GM18520 (cell line): Measurements from ENCODE around the gene SPARCL1.
A peak's percentile ranks its signal among the peaks of the same experiment; 100 is the strongest.

Source experiments
- ATAC-seq: cut with Tn5 transposase; IDR thresholded peaks from one replicate; pipeline ENCODE4 v1.9.1; 2021; ENCODE audit not compliant: unreplicated experiment

The SPARCL1 gene

DNA sequence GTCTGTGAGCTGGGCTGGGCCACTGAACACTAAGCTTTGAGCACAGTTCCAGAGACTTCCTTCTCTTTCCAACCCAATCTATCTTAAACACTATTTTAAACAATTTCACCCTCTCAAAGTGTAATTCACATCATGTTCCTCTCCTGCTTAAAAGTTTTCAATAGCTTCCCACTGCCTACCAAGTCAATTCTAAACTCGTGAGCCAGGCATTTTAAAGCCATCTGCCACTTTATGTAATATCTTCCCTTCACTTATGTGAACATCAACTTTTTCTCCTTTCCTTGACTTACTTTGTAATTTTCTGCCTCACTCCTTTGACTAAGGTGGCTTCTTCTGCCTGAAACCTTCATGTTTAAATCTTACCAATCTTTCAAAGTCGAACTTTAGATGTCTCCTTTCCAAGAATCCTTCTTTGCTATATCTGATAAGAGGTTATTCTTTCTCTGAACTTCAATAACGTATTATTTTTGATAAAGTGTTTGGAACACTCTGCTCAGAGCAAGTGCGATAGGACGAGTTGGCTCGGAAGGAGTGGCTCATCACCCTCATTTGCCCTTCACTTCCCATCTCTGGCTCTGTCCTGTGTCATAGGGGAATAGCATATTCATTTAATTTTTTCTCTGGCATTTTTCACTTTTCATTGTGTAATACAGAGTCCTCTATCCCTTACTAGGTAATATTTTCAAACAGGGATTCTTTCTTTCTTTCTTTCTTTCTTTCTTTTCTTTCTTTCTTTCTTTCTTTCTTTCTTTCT lies 13.0 kb upstream of the SPARCL1 start:
- ATAC-seq, result no peak

DNA sequence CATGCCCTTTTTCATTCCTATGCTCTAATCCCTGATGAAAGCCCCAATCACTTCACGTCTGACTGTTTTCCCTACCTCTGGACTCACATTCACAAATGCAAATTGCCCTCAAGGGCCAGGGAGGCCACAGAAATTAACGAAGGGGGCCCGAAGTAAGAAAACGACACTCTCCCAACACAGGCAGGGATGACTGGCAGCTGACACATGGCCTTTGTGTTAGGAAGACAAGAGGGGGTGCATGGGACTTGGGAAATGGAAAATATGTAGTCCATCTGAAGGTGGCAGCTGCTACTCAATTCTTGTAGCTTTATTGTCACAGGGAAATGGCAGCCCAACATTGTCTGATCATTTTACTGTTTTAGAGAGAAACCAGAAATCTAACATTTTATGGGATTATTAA lies 12.3 kb upstream of the SPARCL1 start:
- ATAC-seq, result no peak

DNA sequence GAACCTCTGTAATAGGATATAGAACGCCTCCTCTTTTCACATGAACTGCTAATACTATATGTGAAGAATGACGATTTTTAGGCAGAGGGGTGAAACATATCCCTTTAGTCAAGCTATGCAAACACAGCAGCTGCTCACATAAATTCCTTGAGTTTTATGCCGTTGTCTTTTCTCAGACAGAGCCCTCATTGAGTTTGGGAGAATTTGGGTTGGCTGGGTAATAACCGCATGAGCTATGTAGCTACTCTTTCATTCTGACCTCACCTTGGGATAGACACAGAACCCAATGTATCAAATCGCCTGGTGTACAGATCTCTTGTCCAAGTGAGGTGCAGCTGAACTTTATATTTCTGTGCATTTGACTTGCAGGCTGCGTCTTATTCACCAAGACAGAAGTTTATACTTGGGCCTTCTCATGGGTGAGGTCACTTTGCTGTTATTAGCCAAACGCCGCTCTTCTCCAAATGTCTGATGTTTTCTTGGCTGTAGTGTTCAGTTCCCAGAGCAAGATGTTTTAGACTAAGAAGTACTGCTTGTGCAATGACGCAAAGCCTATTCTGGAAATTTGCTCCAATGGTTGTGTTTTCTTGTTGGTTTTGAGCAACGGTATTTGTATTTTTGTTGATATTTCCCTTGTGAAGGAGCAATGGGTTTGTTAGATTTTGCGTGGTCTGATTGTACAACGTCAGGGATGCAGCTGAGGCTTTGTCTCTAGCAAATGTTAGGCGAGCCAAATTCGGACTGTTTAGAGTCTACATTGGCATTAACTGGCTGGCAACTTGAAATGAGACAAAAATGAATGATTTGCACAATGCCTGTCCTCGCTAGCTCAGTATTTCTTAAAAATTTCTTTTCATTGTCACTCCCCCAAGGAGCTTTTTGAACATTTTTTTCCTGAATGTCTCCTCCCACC lies 11.2 kb upstream of the SPARCL1 start:
- ATAC-seq, result no peak

DNA sequence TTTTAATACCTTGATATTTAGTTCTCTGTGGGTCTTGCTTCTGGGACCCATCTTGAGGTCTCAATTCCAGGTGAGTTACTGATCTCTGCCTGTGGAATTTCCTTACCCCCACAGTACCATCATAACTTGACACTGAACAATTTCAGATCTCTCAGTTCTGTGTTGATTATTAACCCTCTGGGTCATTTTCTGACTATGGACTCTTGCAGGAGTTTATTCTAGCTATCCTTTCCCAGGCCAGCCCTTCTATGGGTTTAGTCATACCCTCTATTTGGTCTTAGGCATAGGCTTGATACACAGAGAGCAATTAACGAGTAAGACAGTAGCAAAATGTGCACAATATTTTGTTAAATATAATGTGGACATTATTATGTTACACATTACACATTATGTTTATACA lies 3.7 kb upstream of the SPARCL1 start:
- ATAC-seq, result no peak

DNA sequence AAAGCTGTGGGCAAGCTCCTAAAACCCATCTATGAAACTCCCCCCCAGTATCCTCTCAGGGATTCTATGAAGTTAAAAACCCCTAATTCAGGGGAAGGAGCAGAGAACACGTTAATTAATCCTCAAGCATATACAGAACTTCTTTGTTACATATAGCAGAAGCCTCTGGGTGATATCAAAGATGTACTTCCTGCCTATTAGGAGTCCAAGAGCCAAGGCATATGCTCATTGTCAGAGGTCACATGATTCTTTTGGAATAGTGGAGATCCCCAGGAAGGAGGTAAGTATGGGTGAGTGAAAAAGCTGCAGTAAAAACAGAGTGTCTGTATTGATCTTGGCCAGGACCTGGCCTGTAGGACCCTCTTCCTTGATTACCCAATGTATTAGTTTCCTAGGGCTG lies 2.9 kb upstream of the SPARCL1 start:
- ATAC-seq, result no peak

DNA sequence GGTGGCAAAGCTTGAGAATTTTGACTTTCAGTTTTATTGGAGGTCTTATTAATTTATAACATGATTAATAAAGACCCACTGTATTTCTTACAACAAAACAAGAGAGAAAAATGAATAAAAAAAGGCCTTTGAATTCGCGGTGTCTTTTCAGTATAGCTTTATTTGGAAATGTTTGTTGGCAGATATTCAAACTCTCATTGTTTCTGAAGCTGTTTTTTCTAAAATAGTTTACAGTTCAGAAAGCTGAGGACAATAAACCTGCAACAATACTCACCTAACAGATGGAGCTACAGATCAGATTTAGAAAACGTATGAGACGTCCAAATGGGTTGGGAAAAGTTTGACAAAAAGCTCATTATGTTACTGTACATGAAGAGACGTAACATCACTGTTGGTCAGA lies 2.4 kb upstream of the SPARCL1 start:
- no peak for ATAC-seq

DNA sequence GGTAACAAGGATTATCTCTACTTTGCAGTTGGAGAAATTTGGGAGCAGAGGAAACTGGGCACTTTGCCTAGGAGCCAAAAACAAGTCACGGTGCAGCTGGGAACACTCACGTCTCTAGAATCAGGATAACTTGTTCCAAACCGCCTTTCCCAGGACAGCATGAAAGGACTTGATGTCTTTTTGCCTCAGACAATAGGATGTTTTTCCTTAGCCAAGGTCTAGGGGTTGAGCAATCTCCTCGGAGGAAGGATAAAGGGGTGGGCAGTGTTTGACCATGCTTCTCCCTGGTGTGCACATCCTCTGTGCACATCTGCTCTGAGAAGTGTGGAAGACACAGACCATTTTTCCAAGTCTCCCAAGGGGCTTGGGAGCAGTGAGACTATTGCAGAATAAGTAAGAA lies 1.7 kb upstream of the SPARCL1 start:
- ATAC-seq, result no peak

DNA sequence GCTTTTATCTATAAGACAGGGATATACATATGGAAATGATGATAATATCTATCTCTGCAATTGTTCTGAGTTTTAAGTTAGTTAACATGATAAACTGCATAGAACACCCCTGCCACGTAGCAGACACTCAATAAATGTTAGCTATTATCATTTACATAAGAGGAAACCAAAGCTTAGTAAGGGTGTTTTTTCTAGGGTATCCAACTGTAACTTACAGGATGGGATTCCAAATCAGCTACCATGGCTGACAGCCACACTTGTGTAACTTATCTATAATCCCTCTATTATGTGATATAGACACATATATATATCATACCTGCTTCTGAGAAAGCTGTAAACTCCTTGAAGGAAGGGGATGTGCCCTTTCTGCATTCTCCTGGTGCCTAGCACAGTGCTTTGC lies 1.1 kb upstream of the SPARCL1 start:
- no peak for ATAC-seq

DNA sequence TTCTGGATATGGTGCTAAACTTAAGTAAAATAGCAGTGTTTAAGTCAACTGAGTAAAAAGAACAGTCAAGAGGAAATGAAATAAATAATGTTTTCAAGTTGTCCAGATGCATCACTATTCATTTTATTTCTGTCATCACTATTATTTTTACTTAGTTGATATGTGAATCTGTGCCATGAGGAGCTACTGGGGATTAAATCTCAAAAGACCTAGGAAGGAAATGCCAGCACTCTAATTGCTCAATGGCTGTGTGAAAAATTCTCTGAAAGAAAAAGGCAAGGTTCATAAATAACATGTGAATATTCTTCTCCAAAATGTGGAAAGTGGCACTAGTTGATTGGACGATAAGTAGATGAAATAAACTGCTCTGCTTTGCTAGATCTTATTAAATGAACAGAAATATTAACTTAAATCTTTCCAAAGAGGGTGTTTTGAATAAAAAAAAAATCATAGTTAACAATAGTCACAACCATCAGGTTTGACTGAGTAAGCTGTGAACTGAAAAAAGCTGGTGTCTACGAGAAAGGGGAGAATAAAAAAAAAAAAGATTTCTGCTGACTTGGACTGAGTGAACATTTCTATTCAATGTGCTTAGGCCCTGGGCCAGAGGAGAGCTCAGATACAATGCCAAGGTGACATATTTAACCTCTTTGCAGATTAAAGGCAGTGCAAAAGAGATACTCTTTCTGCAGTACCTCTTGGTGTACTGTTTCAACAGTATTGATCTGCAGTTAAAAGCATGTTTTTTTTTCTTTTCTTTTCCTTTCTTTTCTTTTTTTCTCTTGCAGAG lies 1.6 kb downstream of the SPARCL1 start:
- ATAC-seq, result no peak

DNA sequence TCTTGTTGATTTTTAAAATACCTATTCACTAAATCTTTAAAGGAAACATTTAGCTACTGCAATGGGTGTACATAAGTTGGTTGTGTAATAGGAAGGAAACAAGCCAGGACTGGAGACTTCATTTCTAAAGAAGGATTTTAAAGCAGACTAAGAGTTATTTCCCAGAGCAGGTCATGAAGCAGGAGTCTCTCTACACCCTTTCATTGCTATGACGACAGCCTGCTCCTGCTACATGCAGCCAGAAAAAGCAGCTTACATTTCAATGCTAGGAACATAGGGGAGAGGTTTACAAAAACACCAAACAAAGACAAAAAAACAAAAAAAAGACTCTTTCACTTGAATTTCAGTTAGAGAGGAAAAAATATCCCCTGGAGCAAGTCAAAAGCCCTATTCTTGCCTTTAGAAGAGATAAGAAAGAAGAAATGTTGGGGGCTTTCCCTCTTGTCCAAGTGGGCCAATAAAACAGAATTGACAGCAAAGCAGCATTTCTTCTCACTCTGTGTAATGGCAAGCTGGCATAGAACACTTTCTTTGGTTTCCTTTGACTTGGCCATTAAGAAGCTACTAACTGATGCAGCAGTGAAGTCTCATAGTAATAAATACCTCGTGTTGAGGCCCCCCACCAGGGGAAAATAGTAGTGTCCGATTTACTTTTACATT lies 3.4 kb downstream of the SPARCL1 start:
- ATAC-seq, result no peak

DNA sequence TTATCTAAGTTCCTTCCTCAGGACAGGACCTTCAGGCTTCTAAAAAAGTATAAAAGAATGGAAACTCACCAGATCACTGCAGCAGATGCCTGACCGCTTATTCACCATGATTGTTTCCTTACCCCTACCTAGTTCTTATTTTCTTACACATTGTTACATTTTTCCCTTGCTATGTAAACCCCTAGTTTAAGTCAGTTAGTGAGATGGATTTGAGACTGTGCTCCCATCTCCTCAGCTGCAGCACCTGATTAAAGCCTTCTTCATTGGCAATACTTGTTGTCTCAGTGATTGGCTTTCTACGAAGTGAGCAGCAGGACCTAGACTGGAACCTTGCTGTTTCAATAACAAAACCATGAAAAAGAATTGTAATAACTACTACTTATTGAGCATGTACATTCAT lies 4.7 kb downstream of the SPARCL1 start:
- no peak for ATAC-seq

DNA sequence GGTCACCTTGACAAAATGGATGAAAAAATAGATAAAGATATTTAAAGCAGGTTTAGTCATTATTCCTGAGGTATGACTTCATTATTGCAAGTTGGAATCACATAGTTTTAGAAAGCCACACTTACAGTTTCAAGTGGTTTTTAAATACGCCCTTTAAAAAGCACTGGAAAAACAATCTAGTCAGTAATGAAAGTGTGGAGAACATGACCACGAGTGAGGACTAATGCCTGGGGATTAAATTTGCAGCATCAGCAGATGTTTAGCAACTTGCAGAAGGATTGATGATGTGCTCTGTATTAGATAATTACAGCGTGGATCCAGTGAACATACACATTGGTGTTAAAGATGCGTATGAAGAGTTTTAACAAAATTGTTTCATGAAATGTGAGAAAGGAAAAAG lies 5.9 kb downstream of the SPARCL1 start:
- no peak for ATAC-seq

DNA sequence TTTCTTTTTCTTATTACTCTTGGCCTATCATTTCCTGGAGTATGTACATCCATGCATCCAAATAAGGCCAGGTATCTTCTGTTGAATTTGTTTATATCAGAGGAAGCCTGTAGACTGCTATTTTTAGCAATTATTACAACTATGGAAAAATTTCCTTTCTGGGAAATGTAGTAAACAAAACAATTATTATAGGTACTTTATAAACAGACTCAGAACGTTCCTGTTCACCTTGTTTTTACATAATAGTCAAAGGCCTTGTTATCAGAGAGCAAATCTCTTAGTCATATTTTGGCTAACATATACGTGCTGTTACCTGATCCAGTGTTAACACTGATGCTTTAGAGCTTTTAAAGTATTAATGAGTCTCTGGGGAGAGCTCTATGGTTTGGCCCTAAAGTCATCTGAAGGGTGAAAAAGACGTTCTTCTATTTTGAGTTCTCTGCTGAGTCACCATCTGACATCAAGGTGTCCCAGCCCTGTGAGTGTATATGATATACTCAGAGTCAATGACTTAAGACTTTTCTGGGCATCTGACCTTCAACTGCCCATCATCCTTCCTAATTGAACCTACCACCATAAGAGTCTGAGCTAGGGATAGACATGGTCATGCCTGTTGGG lies 7.3 kb downstream of the SPARCL1 start:
- peak; percentile 88 for ATAC-seq

DNA sequence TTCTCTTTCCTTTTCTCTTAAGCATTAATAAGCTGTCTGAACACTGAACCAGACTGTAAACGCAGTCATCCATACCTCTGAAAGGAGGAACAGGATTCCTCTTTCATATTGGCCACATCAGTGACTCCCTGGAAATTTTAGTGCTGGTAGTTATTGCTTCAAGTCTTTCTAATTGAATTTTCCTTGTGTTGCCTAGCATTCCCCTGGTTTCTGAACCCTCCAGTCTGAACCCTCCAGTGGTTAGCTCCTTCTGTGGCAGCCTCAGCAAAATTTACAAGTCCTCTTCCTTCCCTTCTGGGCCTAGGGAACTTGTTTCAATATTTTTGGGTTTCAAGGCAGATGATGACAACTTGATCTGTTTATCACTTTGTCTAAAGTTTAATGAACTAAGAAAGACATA lies 7.9 kb downstream of the SPARCL1 start:
- ATAC-seq, result no peak

DNA sequence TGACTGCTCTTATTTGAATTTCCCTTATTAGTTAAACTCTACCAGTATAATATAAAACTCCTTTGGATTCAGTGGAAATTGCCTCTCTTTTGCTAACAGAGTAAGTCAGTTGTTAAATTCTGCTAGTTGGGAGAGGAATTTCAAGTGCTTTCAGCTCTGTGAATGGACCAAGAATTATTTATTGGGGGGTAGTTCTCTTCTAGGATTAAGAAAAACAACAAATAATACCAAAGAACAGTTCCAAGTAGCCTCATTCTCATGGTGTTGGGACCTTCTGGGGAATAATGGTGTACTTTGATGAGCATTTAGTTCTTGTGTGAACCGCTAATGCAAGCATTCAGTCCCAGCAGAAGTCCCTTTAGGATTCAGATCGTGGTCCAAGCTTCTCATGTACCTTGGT lies 11.6 kb downstream of the SPARCL1 start:
- no peak for ATAC-seq

DNA sequence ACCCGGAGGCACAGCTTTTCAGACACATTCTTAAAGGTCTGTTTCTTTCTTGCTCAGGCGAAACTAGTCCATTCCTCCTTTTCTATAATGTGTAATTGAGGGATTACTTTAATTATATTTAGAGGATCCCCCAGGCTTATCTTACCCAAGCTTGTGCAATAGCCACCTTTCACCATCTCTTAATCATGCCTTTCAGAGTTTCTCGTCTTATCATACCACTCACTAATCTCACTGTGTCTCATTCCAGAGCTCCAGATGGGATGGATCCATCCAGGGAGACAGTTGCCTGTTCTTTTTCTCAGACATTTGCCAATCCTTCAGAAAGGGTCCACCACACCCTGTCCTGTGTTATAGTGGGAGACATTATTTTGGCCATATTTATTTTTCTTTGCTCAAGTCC lies 12.5 kb downstream of the SPARCL1 start:
- no peak for ATAC-seq

DNA sequence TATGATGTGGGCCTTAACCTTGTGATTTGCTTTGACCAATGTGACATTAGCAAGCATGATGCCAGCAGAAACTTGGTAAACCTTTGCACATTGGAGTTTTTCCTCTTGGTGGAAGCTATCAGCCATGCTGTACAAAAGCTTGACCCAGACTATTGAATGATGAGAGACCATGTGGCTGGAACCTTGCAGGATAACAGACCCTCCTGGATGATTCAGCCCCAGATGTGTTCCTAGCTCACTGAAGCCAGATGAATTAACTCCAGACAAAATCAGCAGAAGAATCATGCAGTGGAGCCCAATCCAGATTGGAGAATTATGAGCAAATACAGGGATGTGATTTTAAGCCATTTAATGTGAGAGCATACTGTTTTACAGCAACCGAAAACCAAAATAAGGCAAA lies 16.8 kb downstream of the SPARCL1 start:
- no peak for ATAC-seq

DNA sequence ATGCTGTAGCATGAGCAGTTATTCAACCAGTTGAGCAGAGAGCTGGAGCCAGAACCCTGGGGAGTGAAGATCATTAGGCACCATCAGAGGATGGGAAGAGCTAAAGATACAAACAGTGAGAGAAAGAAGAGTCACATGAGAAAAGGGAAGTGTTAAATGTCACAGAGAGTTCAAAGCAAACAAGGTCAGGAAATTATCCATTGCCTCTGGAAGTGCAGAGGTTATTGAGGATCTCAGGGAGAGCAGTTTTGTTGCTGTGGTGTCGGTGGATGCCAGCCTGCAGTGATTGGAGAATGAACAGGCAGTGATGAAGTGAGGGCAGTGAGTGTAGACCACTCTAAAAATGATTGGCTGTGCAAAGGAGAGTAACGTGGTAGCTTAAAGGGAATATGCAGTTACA lies 17.7 kb downstream of the SPARCL1 start:
- ATAC-seq, result no peak

DNA sequence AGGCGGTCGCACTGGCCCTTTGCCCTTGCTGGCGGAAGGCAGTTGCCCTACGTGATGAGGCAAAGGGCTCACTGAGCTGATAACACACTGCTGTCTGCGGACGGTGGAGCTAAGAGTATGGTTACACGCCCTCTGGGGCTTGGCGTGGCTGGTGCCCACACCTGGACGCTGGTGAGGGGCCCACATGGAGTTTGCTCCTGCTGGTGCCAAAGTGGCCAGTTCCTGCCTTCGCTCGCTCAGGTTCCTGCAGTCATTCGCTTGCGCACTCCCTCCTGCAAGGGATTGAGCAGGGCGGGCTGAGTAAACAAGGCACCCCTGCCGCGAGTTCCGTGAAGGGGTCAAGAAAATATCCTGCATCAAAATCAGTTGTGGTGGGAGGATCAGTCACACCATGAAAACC lies 18.4 kb downstream of the SPARCL1 start:
- ATAC-seq, result no peak

DNA sequence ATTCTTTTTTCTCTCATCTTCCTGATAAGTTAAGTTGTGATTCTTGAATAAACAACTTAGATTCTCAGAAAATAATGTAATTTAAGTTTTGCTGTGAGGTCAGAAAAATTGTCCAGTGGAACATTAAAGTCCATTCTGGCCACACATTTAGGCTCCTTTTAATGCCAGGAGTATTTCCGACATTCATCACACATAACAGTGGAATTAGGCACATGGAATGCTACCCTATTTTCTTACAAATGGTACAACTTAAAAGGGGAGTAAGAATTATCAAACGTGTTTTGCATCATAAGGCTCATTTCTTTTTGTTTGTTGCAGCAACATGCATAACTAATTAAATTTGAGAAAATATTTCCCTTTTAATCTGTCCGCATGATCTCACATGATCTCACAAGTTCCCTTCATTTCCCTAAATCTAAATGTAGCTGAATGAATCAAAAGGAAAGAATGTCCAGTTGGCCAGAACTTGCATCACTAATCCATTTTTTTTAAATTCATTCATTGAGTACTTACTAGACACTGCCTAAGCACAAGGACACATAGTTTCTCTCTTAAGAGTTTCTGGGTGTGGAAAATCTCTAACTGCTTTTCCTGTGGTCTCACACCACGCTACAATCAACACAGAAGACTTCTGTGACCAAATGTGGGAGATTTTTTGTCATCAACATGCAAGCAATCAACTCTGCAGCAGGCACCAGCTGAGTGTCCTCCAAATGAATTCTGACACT lies 22.0 kb downstream of the SPARCL1 start:
- no peak for ATAC-seq
